GM19025 (cell line): ENCODE results near the gene LGR6.
"Not testable (repeated sequence)": the region's sequence is repeated elsewhere in the genome, so short reads cannot be mapped to it uniquely, and the experiment has no call there.

Experiments used
- ATAC-seq: cut with Tn5 transposase; IDR thresholded peaks from one replicate; pipeline ENCODE4 v1.9.1; 2021; ENCODE audit warnings: mild to moderate bottlenecking, low read depth, moderate library complexity; ENCODE audit not compliant: unreplicated experiment

The LGR6 gene

DNA sequence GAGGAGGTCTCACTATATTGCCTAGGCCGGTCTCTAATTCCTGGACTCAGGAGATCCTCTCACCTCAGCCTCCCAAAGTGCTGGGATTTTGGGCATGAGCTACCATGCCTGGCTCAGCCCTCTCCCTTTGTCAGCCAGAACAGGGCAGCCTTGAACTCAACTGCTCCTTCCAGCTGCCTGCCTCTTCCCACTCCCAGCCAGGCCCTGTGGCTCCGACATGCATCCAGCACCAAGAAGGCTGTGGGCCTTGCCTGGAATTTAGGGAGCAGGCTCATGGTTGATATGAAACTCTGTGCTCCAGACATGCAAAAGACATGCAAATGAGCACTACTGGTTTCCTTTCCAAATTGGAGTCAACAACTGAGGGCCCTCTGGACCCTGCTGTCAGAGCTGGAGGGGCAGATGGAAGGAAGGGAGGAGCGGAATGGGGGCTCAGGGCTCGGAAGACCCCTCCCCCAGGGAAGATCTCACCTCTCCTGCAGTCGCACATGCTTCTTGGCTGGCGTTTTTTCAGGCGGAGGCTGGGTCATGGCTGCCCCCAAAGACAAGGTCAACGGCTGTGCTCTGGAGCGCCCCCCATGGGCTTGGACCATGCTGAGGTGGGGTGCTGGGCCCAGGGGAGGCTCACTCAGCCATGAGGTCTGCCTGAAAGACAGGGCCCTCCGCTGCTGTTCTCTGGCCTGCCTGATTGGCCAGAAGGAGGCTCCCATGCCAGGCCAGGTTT, 34.6 kb upstream of the LGR6 start:
- ATAC-seq = no peak

- no peak for ATAC-seq
These were observed 33.8 kb upstream of the LGR6 start for GRCh38 chr1:202159534-202160371.

DNA sequence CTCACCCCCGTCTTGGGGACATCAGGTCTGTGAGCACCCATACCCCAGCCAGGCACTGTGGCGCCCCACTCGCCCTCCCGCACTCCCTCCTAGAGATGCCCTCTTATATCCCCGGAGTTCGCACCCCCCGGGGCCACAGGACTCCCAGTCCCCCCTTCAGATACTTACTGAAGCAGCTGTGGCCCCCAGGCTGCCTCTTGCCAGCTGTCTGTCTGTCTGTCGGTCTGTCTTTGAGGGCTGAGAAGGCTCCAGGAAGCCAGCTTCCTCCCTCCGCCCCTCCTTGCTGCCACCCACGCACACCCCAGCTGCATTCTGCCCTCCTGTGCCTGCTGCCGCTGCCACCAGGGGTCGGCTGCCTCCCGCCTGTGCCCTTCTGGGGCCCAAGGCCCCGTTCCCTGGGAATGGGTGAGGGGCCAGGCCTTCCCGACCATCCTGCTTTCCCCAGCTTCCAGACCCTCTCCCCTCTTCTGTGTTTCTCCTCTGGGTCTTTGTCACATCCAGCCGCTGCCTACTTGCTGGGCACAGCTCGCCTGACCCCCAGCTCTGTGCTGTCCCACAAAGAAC, 33.1 kb upstream of the LGR6 start, which contains the start of gene PTPN7:
TSS of gene PTPN7 (minus strand) at position 226 of the 564 bp plus-strand sequence. CDS start 1,200 bp downstream, outside the sequence.
- peak; percentile 40 for ATAC-seq

- ATAC-seq = no peak
These were observed 32.2 kb upstream of the LGR6 start for GRCh38 chr1:202161151-202162046.

GRCh38 chr1:202162047-202162417, 31.6 kb upstream of the LGR6 start:
- ATAC-seq = no peak

DNA sequence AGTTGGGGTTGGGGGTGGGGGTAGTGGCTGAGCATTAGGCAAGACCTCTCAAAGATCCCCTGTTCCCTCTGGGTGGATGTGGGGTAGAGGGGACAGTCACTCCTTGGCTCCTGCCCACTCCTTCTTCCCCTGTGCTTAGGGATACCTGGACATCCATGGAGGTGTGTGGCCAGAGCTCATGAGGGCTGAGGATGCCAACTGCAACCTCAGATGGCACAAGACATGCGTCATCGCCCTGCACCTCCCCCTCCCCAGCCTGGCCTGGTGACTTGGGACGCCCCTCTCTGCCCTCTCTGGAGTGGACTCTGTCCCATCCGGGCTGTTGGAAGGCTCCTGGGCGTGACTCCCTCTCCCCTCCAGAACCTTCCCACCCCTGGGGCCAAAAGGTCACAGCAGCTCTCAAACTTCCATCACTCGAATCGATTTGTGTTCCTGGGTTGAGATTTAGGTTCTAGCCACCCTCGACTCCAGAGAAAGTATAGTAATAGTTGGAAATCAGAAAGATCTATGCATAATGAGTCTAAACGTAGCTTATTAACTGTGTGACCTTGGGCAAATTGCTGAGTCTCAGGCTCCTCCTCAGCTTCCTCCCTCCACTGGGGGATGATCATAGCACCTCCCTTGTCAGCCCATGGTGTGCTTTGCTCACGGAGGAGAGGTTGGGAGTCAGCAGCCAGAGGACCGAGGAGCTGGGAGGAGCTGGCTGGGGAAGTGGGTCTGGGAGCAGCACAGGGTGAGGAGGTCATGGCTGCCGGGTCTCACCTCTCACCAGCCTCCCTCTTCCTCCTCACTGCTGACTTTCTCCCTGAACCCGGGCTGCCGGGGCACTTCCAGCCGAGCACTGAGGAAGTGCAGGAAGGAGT, 30.9 kb upstream of the LGR6 start:
- no peak for ATAC-seq

DNA sequence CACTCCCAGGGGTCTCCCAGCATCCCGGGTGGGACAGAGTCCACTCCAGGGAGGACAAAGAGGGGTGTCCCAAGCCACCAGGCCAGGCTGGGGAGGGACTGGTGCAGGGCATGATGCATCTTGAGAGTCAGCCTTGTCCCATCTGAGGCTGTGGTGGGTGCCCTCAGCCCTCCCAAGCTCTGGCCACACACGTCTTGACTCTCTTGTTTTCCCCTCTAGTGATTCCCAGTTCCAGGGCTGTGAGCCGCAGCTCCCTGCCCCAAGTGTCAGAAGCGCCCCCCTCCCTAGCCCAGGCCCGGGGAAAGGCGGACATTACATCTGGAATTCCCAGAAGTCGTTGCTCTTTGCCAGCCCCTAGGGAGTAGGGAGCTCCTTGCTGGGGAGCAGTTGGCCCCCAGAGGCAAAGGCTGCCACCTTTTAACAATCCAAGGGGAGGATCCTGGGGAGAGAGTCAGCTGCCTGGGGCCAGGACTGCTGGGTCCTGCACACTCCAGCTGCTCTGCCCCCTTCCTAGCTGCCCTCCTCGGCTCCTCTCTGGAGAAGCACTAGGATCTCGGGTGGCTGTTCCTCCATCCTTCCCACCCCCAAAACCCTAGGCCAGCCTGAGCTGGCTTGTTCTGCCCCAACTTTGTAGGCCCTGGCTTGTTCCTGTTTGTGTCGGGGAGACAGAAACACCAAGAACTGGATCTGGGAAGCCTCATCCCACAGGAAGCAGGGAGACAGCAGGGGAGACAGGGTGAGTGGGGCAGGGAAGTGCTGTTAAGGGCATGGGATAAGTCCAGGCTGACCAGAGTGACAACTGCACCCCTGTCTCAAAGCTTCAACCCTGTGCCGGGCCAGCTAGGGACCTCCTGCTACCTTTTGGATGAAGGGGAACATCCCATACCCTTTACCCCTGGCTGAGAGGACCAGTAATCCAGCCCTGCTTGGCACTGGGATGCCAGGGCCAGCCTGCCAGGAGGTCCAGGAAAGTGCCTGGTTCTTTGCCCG, 30.0 kb upstream of the LGR6 start:
- ATAC-seq = no peak

- peak; percentile 50 for ATAC-seq
These were observed 29.1 kb upstream of the LGR6 start for GRCh38 chr1:202164271-202165037.

- no peak for ATAC-seq
These were observed 28.2 kb upstream of the LGR6 start for GRCh38 chr1:202165267-202165941.

GRCh38 chr1:202165942-202166843, 27.4 kb upstream of the LGR6 start:
- no peak for ATAC-seq

DNA sequence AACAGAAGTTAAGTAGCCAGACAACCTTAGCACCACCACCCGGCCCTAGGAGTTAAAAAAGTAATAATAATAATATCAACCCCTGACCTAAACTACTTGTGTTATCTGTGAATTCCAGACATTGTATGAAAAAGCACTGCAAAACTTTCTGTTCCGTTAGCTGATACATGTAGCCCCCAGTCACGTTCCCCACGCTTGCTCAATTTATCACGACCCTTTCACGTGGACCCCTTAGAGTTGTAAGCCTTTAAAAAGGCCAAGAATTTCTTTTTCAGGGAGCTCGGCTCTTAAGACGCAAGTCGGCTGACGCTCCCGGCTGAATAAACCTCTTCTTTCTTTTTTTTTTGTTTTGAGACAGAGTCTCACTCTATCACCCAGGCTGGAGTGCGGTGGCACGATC, 26.5 kb upstream of the LGR6 start:
- not testable (repeated sequence) for ATAC-seq

DNA sequence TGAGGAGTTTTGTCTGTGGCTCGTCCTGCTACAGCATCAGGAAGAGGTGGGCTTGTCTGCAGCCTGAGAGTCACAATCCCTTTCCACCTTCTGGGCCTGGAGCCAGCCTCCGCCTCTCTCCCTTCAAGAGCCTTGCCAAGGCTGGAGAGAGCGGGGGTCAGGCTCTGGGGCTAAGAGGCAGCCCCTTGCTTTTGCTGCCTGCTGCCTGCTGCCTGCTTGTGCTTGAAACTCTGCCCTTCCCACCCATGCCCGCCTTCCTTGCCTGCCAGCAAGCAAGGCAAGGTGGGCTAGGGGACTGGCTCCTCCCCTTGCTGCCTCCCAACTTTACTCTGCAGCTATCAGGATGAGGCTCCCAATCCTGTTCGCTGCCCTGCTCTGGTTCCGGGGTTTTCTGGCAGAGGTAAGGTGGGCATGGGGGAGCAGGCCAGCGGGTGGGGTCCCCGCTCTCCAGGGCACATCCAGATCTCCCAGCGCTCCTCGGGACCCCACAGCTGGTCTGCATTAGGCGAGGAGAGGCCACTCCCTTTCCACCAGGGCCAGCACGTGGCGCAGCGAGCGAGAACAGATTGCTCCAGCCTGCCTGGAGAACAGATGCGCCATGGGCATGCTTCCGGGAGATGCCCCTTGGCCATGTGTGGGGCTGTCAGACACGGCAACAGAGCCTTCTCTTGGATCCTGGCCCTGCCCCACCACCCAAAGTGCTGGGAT, 25.7 kb upstream of the LGR6 start:
- no peak for ATAC-seq

GRCh38 chr1:202168861-202169260, 24.7 kb upstream of the LGR6 start:
- ATAC-seq = no peak

- no peak for ATAC-seq
These were observed 22.9 kb upstream of the LGR6 start for GRCh38 chr1:202170726-202171125.

DNA sequence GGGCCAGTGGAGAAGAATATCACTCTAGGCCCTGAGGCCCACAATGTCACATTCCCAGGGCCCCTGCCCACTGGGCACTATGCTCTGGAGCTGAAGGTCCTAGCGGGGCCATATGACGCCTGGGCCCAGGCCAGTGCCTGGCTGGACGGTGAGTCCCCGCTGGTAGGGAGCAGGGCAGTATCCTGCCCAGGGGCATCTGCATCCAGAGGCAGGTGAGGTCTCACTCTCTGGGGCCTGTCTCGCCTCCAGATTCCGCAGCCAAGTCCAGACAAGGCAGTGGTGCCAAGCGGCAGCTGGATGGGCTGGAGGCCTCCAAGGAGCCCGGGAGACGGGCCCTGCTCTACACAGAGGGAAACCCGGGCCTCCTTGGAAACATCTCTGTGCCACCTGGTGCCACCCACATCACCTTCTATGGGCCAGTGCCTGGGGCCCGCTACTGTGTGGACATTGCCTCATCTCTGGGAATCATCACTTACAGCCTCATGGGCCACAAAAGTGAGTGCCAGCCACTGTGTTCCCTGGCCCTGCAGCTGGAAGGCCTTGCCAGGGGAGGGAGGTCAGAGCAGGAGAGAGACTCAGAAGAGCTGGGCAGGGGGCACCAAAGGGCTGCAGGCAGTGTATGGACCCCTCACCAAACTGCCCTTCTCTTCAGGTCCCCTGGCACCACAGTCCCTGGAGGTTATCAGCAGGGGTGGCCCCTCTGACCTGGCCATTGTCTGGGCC, 22.1 kb upstream of the LGR6 start:
- no peak for ATAC-seq
